Liver (tissue), 9 donors: ENCODE data around the gene ZNF577. TPM values are rescaled to one million over a fixed set of nuclear protein-coding genes. Genes with fewer than 3 reads are reported as not detected.

ENCODE experiments used
- DNase-seq: peaks from one replicate; pipeline ENCODE4 v3.0.0-alpha.2; 2017; ENCODE audit warnings: low spot score
- H3K27ac ChIP-seq, 2 donors: one replicate each; pipeline ENCODE4 v1.7.0; 2013; ENCODE audit warnings: inconsistent platforms in 2 of 2, low read length in 2 of 2, control low read depth in 1 of 2, low read depth in 1 of 2, mild to moderate bottlenecking in 1 of 2
- H3K27me3 ChIP-seq, 4 donors: one replicate each; pipeline versions ENCODE4 v1.6.1 to v1.7.0; 2013; ENCODE audit warnings: low read length in 3 of 4, inconsistent platforms in 1 of 4, mild to moderate bottlenecking in 1 of 4, moderate library complexity in 1 of 4; ENCODE audit not compliant: control insufficient read depth in 4 of 4, insufficient read depth in 4 of 4
- H3K36me3 ChIP-seq, 4 donors: one replicate each; pipeline versions ENCODE4 v1.6.1 to v1.7.0; 2013; ENCODE audit warnings: low read length in 3 of 4, mild to moderate bottlenecking in 3 of 4, low read depth in 1 of 4, moderate library complexity in 1 of 4; ENCODE audit not compliant: control insufficient read depth in 4 of 4, insufficient read depth in 3 of 4
- H3K4me1 ChIP-seq, 4 donors: one replicate each; pipeline versions ENCODE4 v1.6.1 to v1.7.0; 2013; ENCODE audit warnings: low read length in 3 of 4, mild to moderate bottlenecking in 3 of 4, moderate library complexity in 1 of 4; ENCODE audit not compliant: control insufficient read depth in 4 of 4, insufficient read depth in 4 of 4
- H3K4me3 ChIP-seq, 3 donors: one replicate each; pipeline versions ENCODE4 v1.6.1 to v1.7.0; 2013; ENCODE audit warnings: low read length in 3 of 3, control low read depth in 1 of 3, low read depth in 1 of 3, mild to moderate bottlenecking in 1 of 3
- H3K9ac ChIP-seq, 2 donors: one replicate each; pipeline ENCODE4 v1.7.0; 2013; ENCODE audit warnings: low read length in 2 of 2, mild to moderate bottlenecking in 2 of 2, moderate library complexity in 2 of 2, control low read depth in 1 of 2, low read depth in 1 of 2
- H3K9me3 ChIP-seq, 4 donors: one replicate each; pipeline versions ENCODE4 v1.6.1 to v1.7.0; 2013; ENCODE audit warnings: low read length in 3 of 4; ENCODE audit not compliant: control insufficient read depth in 4 of 4
- EGR1 ChIP-seq, 2 donors: IDR thresholded peaks; 2 replicates each; pipeline ENCODE4 v1.6.1; 2016 to 2018; ENCODE audit warnings: antibody characterized with exemption in 2 of 2, low read depth in 2 of 2
- FOXA1 ChIP-seq: IDR thresholded peaks from 2 replicates; pipeline ENCODE4 v1.6.1; 2016; ENCODE audit warnings: antibody characterized with exemption
- FOXA2 ChIP-seq: IDR thresholded peaks from 2 replicates; pipeline ENCODE4 v1.6.1; 2016; ENCODE audit warnings: antibody characterized with exemption
- GABPA ChIP-seq, 2 donors: IDR thresholded peaks in 1 of 2; conservative IDR thresholded peaks in 1 of 2; 2 replicates each; pipeline ENCODE4 v1.6.1; 2016; ENCODE audit warnings: antibody characterized with exemption in 2 of 2, mild to moderate bottlenecking in 1 of 2, moderate library complexity in 1 of 2
- HNF4A ChIP-seq, 2 donors: conservative IDR thresholded peaks; 2 replicates each; pipeline ENCODE4 v1.6.1; 2016; ENCODE audit warnings: antibody characterized with exemption in 2 of 2, mild to moderate bottlenecking in 2 of 2
- JUND ChIP-seq, 2 donors: IDR thresholded peaks; 2 replicates each; pipeline ENCODE4 v1.6.1; 2016; ENCODE audit warnings: antibody characterized with exemption in 2 of 2
- NR2F2 ChIP-seq: IDR thresholded peaks from 2 replicates; pipeline ENCODE4 v1.6.1; 2016; ENCODE audit warnings: antibody characterized with exemption
- YY1 ChIP-seq: IDR thresholded peaks from 2 replicates; pipeline ENCODE4 v1.6.1; 2016; ENCODE audit warnings: antibody characterized with exemption, mild to moderate bottlenecking
- WGBS: extraction: QIAGEN DNeasy Blood & Tissue Kit; methylation state at CpG from one replicate; pipeline ENCODE4 v1.1.7; 2013; 5-methylcytosine and 5-hydroxymethylcytosine counted together
- polyA plus RNA-seq, 2 donors: library from polyadenylated mRNA; stranded (reverse) in 1 of 2; unstranded in 1 of 2; fragments of 200-250 nt in 1 of 2; fragments of >200 nt in 1 of 2; fragmentation: Nextera tagmentation in 1 of 2; extraction: Ambion mirVana in 1 of 2; gene quantifications; one replicate each; pipeline versions ENCODE4 v1.2.1 to v1.2.3, GENCODE V29; 2013 to 2015
- total RNA-seq, 2 donors: library from RNA; depleted of rRNA; stranded (reverse); fragments of >200 nt; gene quantifications; one replicate each; pipeline ENCODE4 v1.2.3, GENCODE V29; 2014
- TF ChIP-seq, protein P1 (sequence below): IDR thresholded peaks from 2 replicates; pipeline ENCODE4 v1.6.1; 2016; ENCODE audit warnings: antibody characterized with exemption
- TF ChIP-seq, protein P2 (sequence below): IDR thresholded peaks from 2 replicates; pipeline ENCODE4 v1.6.1; 2016; ENCODE audit warnings: antibody characterized with exemption, mild to moderate bottlenecking
- TF ChIP-seq, protein P3 (sequence below): IDR thresholded peaks from 2 replicates; pipeline ENCODE4 v1.6.1; 2016; ENCODE audit warnings: antibody characterized with exemption
- TF ChIP-seq, protein P4 (sequence below): IDR thresholded peaks from 2 replicates; pipeline ENCODE4 v1.6.1; 2016; ENCODE audit warnings: antibody characterized with exemption
- donor health status: healthy.
- donor health status: healthy.
- donor health status: healthy.
- donor health status: healthy.
- donor health status: healthy.

Gene ZNF577
- total and polyA plus RNA-seq, 4 donors, result 2.0 to 5.4 (median 2.8) TPM

DNA sequence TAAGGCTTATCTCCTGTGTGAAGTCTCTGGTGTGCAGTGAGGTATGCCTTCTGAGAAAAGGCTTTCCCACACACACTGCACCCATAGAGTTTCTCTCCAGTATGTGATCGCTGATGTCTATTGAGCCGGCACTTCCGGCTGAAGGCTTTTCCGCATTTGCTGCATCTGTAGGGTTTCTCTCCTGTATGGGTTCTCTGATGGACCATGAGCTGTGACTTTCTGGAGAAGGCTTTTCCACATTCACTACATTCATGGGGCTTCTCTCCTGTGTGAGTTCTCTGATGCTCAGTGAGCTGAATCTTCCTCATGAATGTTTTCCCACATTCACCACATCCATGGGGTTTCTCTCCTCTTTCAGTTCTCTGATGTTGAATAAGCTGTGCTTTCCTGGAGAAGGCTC is 14.7 kb downstream of the ZNF577 start (continued):
- TF ChIP-seq GABPA (IDR thresholded peaks at IDR 0.05 in 1 of 2, conservative IDR thresholded peaks at IDR 0.05 in 1 of 2) (no peak), EGR1 (IDR thresholded peaks at IDR 0.05; ENCODE audit: low read depth in 2 of 2) (no peak), NR2F2 (no peak), FOXA2 (no peak), YY1 (no peak), HNF4A (conservative IDR thresholded peaks at IDR 0.05) (no peak)
- TF ChIP-seq, protein P1, sequence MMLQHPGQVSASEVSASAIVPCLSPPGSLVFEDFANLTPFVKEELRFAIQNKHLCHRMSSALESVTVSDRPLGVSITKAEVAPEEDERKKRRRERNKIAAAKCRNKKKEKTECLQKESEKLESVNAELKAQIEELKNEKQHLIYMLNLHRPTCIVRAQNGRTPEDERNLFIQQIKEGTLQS, result no peak

DNA sequence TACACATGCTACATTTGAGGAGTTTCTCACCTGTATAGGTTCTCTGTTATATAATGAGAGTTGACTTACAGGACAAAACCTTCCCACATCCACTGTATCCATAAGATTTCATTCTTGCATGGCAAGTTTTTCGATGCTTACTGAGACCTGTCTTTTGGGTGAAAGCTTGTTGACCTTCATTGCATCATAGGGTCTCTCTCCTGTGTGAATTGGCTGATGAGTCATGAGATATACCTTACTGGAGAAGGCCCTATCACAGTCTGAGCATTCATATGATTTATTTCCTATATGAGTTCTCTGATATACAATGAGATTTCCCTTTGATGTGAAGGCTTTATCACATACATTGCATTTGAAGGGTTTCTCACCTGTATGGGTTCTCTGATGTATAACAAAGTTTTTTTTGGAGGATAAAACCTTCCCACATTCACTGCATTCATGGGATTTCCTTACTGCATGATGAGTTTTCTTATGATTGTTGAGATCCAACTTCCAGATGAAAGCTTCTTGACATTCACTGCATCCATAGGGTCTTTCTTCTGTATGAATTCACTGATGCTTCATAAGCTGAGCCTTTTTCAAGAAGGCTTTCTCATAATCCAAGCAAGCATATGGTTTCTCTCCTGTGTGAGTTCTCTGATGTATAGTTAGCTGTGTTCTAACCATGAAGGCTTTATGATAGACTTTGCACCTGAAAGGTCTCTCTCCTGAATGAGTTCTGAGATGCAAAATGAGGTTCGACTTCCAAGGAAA is 25.7 kb downstream of the ZNF577 start:
- H3K9me3 ChIP-seq, result peaks cover 46 to 90% (median 67%) of the 10 kb centered on the region in 4 donors
- no peaks in the 10 kb centered on the region for H3K27me3 ChIP-seq
- no peak overlapping the region for H3K9ac ChIP-seq
- TF ChIP-seq, protein P1, result no peak
- TF ChIP-seq NR2F2, result no peak
- TF ChIP-seq, protein P2, sequence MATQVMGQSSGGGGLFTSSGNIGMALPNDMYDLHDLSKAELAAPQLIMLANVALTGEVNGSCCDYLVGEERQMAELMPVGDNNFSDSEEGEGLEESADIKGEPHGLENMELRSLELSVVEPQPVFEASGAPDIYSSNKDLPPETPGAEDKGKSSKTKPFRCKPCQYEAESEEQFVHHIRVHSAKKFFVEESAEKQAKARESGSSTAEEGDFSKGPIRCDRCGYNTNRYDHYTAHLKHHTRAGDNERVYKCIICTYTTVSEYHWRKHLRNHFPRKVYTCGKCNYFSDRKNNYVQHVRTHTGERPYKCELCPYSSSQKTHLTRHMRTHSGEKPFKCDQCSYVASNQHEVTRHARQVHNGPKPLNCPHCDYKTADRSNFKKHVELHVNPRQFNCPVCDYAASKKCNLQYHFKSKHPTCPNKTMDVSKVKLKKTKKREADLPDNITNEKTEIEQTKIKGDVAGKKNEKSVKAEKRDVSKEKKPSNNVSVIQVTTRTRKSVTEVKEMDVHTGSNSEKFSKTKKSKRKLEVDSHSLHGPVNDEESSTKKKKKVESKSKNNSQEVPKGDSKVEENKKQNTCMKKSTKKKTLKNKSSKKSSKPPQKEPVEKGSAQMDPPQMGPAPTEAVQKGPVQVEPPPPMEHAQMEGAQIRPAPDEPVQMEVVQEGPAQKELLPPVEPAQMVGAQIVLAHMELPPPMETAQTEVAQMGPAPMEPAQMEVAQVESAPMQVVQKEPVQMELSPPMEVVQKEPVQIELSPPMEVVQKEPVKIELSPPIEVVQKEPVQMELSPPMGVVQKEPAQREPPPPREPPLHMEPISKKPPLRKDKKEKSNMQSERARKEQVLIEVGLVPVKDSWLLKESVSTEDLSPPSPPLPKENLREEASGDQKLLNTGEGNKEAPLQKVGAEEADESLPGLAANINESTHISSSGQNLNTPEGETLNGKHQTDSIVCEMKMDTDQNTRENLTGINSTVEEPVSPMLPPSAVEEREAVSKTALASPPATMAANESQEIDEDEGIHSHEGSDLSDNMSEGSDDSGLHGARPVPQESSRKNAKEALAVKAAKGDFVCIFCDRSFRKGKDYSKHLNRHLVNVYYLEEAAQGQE, result no peak
- TF ChIP-seq, protein P3, sequence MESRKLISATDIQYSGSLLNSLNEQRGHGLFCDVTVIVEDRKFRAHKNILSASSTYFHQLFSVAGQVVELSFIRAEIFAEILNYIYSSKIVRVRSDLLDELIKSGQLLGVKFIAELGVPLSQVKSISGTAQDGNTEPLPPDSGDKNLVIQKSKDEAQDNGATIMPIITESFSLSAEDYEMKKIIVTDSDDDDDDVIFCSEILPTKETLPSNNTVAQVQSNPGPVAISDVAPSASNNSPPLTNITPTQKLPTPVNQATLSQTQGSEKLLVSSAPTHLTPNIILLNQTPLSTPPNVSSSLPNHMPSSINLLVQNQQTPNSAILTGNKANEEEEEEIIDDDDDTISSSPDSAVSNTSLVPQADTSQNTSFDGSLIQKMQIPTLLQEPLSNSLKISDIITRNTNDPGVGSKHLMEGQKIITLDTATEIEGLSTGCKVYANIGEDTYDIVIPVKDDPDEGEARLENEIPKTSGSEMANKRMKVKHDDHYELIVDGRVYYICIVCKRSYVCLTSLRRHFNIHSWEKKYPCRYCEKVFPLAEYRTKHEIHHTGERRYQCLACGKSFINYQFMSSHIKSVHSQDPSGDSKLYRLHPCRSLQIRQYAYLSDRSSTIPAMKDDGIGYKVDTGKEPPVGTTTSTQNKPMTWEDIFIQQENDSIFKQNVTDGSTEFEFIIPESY, result no peak
- TF ChIP-seq JUND (IDR thresholded peaks at IDR 0.05), result no peak
- H3K27ac ChIP-seq, result no peak overlapping the region
- H3K4me1 ChIP-seq, result no peaks in the 10 kb centered on the region
- DNase-seq, result no peak
- peaks cover 0 to 14% (median under 1%) of the 10 kb centered on the region in 4 donors for H3K36me3 ChIP-seq
- 95% methylated on average over 2 of the region's 2 CpGs for WGBS
- H3K4me3 ChIP-seq, result peak overlapping the region in 2 of 3 donors; percentile 48 to 66

DNA sequence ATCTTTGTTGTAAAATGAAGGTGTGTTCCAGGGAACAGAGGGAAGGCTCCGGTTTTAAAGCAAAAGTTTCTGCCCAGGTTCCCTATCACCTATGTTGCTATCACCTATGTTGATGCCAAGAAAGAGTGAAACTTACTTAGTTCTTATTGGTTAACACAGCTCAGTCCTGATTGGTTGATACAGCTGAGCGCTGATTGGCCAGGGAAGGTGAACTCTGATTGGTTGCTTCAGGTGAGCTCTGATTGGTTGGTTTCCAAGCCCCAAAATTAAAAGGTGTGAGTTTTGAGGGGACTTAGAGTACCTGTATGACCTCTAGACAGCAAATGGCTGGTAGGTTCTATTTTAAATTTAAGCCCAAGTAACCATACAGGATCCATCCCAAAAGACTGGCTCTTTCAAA is 50.6 kb downstream of the ZNF577 start:
- H3K4me3 ChIP-seq, result peak overlapping the region in 2 of 3 donors; percentile 37
- no peak overlapping the region for H3K27ac ChIP-seq
- H3K9me3 ChIP-seq, result peaks cover 13 to 35% (median 17%) of the 10 kb centered on the region in 4 donors
- H3K27me3 ChIP-seq, result no peaks in the 10 kb centered on the region
- no peak for DNase-seq
- TF ChIP-seq, protein P4, sequence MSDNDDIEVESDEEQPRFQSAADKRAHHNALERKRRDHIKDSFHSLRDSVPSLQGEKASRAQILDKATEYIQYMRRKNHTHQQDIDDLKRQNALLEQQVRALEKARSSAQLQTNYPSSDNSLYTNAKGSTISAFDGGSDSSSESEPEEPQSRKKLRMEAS, result no peak
- TF ChIP-seq, protein P1, result no peak
- no peak for TF ChIP-seq FOXA1
- H3K36me3 ChIP-seq, result peaks cover 0 to 4% (median 2%) of the 10 kb centered on the region in 4 donors
- 94% methylated on average over 2 of the region's 2 CpGs for WGBS
- no peaks in the 10 kb centered on the region for H3K4me1 ChIP-seq
- no peak overlapping the region for H3K9ac ChIP-seq
